K562 (cell line): ENCODE results near the gene MEGF11. TPM values are rescaled to one million over a fixed set of nuclear protein-coding genes. Genes with fewer than 3 reads are reported as not detected.

Experiments
- polyA plus RNA-seq, 8 experiments: library from polyadenylated mRNA; depleted of rRNA in 4 of 8; stranded (reverse) in 5 of 8; unstranded in 3 of 8; fragments of >200 nt; fragmentation: Nextera tagmentation in 2 of 8; fragmentation: Illumina TruSeq in 1 of 8; extraction: Ambion mirVana in 2 of 8; extraction: Trizol in 1 of 8; gene quantifications; 2 replicates each; pipeline versions ENCODE4 v1.2.1 to v1.2.3, GENCODE V29; 2011 to 2014; ENCODE audit warnings: inconsistent platforms in 1 of 8, missing spikeins in 1 of 8
- total RNA-seq, 7 experiments: library from RNA; depleted of rRNA in 6 of 7; stranded (reverse); fragments of >200 nt in 6 of 7; fragmentation: Illumina TruSeq in 2 of 7; extraction: Trizol in 2 of 7; gene quantifications; 2 replicates each; pipeline versions ENCODE4 v1.2.1 to v1.2.3, GENCODE V29; 2011 to 2021; ENCODE audit warnings: low replicate concordance in 1 of 7
- TF ChIP-seq, protein P1 (sequence below), 2 experiments: fragments of 450-650 bp in 1 of 2; sonication (generic) in 1 of 2; formaldehyde crosslinking in 1 of 2; IDR thresholded peaks; 2 replicates each; pipeline versions ENCODE4 v1.7.1 to v1.9.0; 2016 to 2022; ENCODE audit warnings: inconsistent platforms in 1 of 2, mild to moderate bottlenecking in 1 of 2, missing genetic modification reagents in 1 of 2

MEGF11 gene
- total and polyA plus RNA-seq, 9 of the 15 experiments (the other 6 are each of a cell fraction or from before 2014, with no cell fraction given) = 0.06 to 0.23 (median 0.20) TPM; not detected in 6

DNA sequence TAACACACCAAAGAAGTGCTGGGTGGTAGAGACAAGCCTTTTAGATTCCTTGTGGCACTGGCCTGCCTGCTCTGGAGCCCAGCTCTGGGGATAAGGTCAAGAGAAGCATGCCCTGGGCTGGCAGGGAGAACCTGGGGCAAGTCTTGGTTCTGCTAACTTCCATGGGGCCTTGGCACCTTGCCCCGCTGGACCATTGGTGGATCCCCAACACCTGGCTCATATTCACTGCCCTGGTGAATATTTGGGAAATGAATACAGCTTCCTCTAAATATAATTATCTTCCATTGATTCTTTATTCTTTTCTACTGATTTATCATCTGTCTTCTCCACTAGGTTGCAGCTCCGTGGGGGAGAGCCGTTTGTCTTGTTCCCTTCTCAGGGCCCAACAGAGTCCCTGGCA, 294.7 kb downstream of the MEGF11 start (continued):
- TF ChIP-seq, protein P1, sequence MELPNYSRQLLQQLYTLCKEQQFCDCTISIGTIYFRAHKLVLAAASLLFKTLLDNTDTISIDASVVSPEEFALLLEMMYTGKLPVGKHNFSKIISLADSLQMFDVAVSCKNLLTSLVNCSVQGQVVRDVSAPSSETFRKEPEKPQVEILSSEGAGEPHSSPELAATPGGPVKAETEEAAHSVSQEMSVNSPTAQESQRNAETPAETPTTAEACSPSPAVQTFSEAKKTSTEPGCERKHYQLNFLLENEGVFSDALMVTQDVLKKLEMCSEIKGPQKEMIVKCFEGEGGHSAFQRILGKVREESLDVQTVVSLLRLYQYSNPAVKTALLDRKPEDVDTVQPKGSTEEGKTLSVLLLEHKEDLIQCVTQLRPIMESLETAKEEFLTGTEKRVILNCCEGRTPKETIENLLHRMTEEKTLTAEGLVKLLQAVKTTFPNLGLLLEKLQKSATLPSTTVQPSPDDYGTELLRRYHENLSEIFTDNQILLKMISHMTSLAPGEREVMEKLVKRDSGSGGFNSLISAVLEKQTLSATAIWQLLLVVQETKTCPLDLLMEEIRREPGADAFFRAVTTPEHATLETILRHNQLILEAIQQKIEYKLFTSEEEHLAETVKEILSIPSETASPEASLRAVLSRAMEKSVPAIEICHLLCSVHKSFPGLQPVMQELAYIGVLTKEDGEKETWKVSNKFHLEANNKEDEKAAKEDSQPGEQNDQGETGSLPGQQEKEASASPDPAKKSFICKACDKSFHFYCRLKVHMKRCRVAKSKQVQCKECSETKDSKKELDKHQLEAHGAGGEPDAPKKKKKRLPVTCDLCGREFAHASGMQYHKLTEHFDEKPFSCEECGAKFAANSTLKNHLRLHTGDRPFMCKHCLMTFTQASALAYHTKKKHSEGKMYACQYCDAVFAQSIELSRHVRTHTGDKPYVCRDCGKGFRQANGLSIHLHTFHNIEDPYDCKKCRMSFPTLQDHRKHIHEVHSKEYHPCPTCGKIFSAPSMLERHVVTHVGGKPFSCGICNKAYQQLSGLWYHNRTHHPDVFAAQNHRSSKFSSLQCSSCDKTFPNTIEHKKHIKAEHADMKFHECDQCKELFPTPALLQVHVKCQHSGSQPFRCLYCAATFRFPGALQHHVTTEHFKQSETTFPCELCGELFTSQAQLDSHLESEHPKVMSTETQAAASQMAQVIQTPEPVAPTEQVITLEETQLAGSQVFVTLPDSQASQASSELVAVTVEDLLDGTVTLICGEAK (IDR thresholded peaks at IDR 0.05) = no peak
- TF ChIP-seq, protein P1 (CRISPR knock-in tag; IDR thresholded peaks at IDR 0.05) = no peak
